GM12878 (cell line): ENCODE data around the gene YIF1A. TPM values are rescaled to one million over a fixed set of nuclear protein-coding genes. Genes with fewer than 3 reads are reported as not detected.
A peak's percentile ranks its signal among the peaks of the same experiment; 100 is the strongest.
"Not testable (repeated sequence)": the region's sequence is repeated elsewhere in the genome, so short reads cannot be mapped to it uniquely, and the experiment has no call there.

Experiments used
- ATAC-seq: fragments of 200-7000 bp; cut with Tn5 transposase; 3 replicates; pipeline ENCODE4 v1.9.1; 2020; ENCODE audit warnings: mild to moderate bottlenecking, moderate library complexity
- BruUV-seq: library from RNA; stranded (reverse); fragments of 400-500 nt; replicated peaks from 2 replicates; lab custom pipeline; 2021; lab: Mats Ljungman, UMichigan
- CTCF ChIA-PET: fragments of 300-600 bp; sonication (Branson Sonifier 250); formaldehyde crosslinking; extraction: SDS; loops from one replicate; lab custom pipeline; 2021; ENCODE audit warnings: inconsistent platforms; lab: Yijun Ruan, JAX
- POLR2A ChIA-PET: fragments of 350-600 bp; formaldehyde crosslinking; extraction: SDS; loops from one replicate; lab custom pipeline; 2021; ENCODE audit warnings: inconsistent platforms; lab: Charles Lee
- RAD21 ChIA-PET: fragments of 300-600 bp; sonication (Branson Sonifier 250); formaldehyde crosslinking; loops from one replicate; lab custom pipeline; 2023; ENCODE audit warnings: antibody characterized with exemption; ENCODE audit not compliant: unreplicated experiment; lab: Charles Lee
- SMC1A ChIA-PET: fragments of 300-600 bp; sonication (Branson Sonifier 250); formaldehyde crosslinking; loops from one replicate; lab custom pipeline; 2023; ENCODE audit not compliant: unreplicated experiment, uncharacterized antibody; lab: Charles Lee
- DNase-seq: peaks from one replicate; pipeline ENCODE4 v3.0.0-alpha.2; 2011; ENCODE audit warnings: low read depth, low spot score
- FAIRE-seq: peaks from 3 replicates; lab custom pipeline; 2011; peaks lifted over from hg19 to GRCh38; lab: Jason Lieb, UNC
- H2AFZ ChIP-seq: 2 replicates; pipeline ENCODE4 v1.6.0; 2011; ENCODE audit warnings: low read depth, low read length, control low read depth; ENCODE audit not compliant: control insufficient read depth
- H3K27ac ChIP-seq: 2 replicates; pipeline ENCODE4 v1.5.1; 2011; ENCODE audit warnings: control low read depth; ENCODE audit not compliant: control insufficient read depth, insufficient read depth
- H3K27me3 ChIP-seq, 2 experiments: replicated peaks in 1 of 2; 2 replicates each; pipeline versions ENCODE4 v1.6.0 to v1.6.1; 2011; ENCODE audit warnings: low read length in 1 of 2; ENCODE audit not compliant: control insufficient read depth in 2 of 2, insufficient read depth in 2 of 2
- H3K36me3 ChIP-seq, 2 experiments: 2 replicates each; pipeline ENCODE4 v1.5.1; 2011; ENCODE audit warnings: low read length in 1 of 2; ENCODE audit not compliant: control insufficient read depth in 2 of 2, insufficient read depth in 2 of 2
- H3K4me1 ChIP-seq: 2 replicates; pipeline ENCODE4 v1.6.1; 2011; ENCODE audit warnings: mild to moderate bottlenecking, low read length, moderate library complexity, mixed read lengths; ENCODE audit not compliant: control insufficient read depth, insufficient read depth
- H3K4me2 ChIP-seq: 2 replicates; pipeline ENCODE4 v1.6.0; 2011; ENCODE audit warnings: control low read depth; ENCODE audit not compliant: control insufficient read depth, insufficient read depth
- H3K4me3 ChIP-seq: fragments of 200-600 bp; sonication (generic); 2 replicates; pipeline ENCODE4 v1.5.1; 2016
- H3K79me2 ChIP-seq: 2 replicates; pipeline ENCODE4 v1.6.0; 2011; ENCODE audit warnings: low read length; ENCODE audit not compliant: control insufficient read depth, insufficient read depth
- H3K9ac ChIP-seq: 2 replicates; pipeline ENCODE4 v1.8.0; 2011; ENCODE audit warnings: low read length, control low read depth, mixed read lengths; ENCODE audit not compliant: control insufficient read depth, insufficient read depth
- H3K9me3 ChIP-seq: replicated peaks from 3 replicates; pipeline ENCODE4 v1.5.1; 2011; ENCODE audit warnings: mild to moderate bottlenecking, low read length; ENCODE audit not compliant: control insufficient read depth, insufficient read depth
- H4K20me1 ChIP-seq: 2 replicates; pipeline ENCODE4 v1.6.0; 2011; ENCODE audit not compliant: control insufficient read depth, insufficient read depth
- EGR1 ChIP-seq, 2 experiments: IDR thresholded peaks; 1 replicate in 1 of 2; 2 replicates in 1 of 2; pipeline ENCODE4 v1.6.1; 2011 to 2012; ENCODE audit warnings: low read depth in 2 of 2, low read length in 2 of 2, borderline replicate concordance in 1 of 2, mild to moderate bottlenecking in 1 of 2, moderate library complexity in 1 of 2
- WGBS: methylation state at CpG from one replicate; pipeline ENCODE4 v1.1.6; 2016; ENCODE audit warnings: low lambda C conversion rate; ENCODE audit not compliant: insufficient replicate concordance, insufficient coverage; ENCODE audit errors: missing lambda C conversion rate; 5-methylcytosine and 5-hydroxymethylcytosine counted together
- in situ Hi-C: fragments of 300-500 bp; cut with MboI; formaldehyde crosslinking; loops from 9 replicates; pipeline ENCODE4 v1.14.3; 2018; ENCODE audit warnings: mixed read lengths
- intact Hi-C: fragments of 100-400 bp; cut with micrococcal nuclease; formaldehyde crosslinking; loops from one replicate; pipeline ENCODE4 v1.14.2; 2022; ENCODE audit not compliant: unreplicated experiment
- polyA plus RNA-seq, 11 experiments: library from polyadenylated mRNA; depleted of rRNA in 4 of 11; unstranded in 6 of 11; stranded (reverse) in 5 of 11; fragments of >200 nt; fragmentation: Nextera tagmentation in 4 of 11; fragmentation: Illumina TruSeq in 1 of 11; extraction: Ambion mirVana in 4 of 11; extraction: Trizol in 1 of 11; gene quantifications; 1 replicate in 1 of 11; 2 replicates in 10 of 11; pipeline versions ENCODE4 v1.2.1 to v1.2.3, GENCODE V29; 2011 to 2016; ENCODE audit warnings: inconsistent platforms in 2 of 11, missing spikeins in 2 of 11, low read depth in 1 of 11
- total RNA-seq, 4 experiments: library from RNA; depleted of rRNA in 3 of 4; stranded (reverse); fragments of >200 nt in 3 of 4; fragmentation: Illumina TruSeq in 1 of 4; extraction: Trizol in 1 of 4; gene quantifications; 2 replicates each; pipeline versions ENCODE4 v1.2.1 to v1.2.3, GENCODE V29; 2013 to 2021
- TF ChIP-seq, protein P1 (sequence below), 3 experiments: IDR thresholded peaks in 2 of 3; conservative IDR thresholded peaks in 1 of 3; 2 replicates each; pipeline ENCODE4 v1.5.1; 2011; ENCODE audit warnings: low read depth in 3 of 3, low read length in 3 of 3, mild to moderate bottlenecking in 3 of 3, control low read depth in 2 of 3, moderate library complexity in 2 of 3, inconsistent platforms in 1 of 3, mixed read lengths in 1 of 3; ENCODE audit not compliant: control insufficient read depth in 2 of 3, insufficient read depth in 1 of 3; ENCODE audit errors: extremely low read depth in 1 of 3

Gene YIF1A
- total and polyA plus RNA-seq, 10 of the 15 experiments (the other 5 are each of a cell fraction or from before 2014, with no cell fraction given): 6.6 to 128 (median 71.7) TPM

- FAIRE-seq (no peak), ATAC-seq (no peak), DNase-seq (no peak)
- ChIA-PET POLR2A (interaction anchor here (1.0 to 2.9 kb wide), 11 partner anchors 15 to 1042 kb away, joined by 3 to 19 read pairs (median 6); partner anchors contain the start of genes BRMS1, POLD4, RAB1B and RIN1), SMC1A (interaction anchor here (0.6 to 2.8 kb wide), 22 partner anchors 9 to 260 kb away, joined by 3 to 33 read pairs (median 5); partner anchors contain the start of genes MRPL11, NPAS4, RIN1 and SLC29A2), CTCF (interaction anchor here (0.5 to 6.3 kb wide), 32 partner anchors 9 to 805 kb away, joined by 3 to 166 read pairs (median 6); partner anchors contain the start of genes B4GAT1, BRMS1, DPP3 and MRPL11), RAD21 (interaction anchor here (0.7 to 3.0 kb wide), 27 partner anchors 9 to 1042 kb away, joined by 3 to 49 read pairs (median 4); partner anchors contain the start of genes B4GAT1, MRPL11, PELI3 and POLD4)
- H3K4me1 ChIP-seq: no peaks in the 10 kb centered on the region; the same call in 1 of the 2 replicates
- in situ Hi-C loops: no loop called here
- WGBS: 20% methylated on average over 25 of the region's 26 CpGs
- no peaks in the 10 kb centered on the region for H3K9me3 ChIP-seq
- no peaks in the 10 kb centered on the region for H3K36me3 ChIP-seq
- H3K4me2 ChIP-seq: peak overlapping the region; percentile 93
- no TSS peak for BruUV-seq
- no peaks in the 10 kb centered on the region for H4K20me1 ChIP-seq
- peak overlapping the region; percentile 55; the same call in 1 of the 2 replicates for H3K27ac ChIP-seq
- peak overlapping the region; percentile 66 for H3K4me3 ChIP-seq
- no peaks in the 10 kb centered on the region; a peak in 1 of 4 replicates for H3K27me3 ChIP-seq
- TF ChIP-seq EGR1 (IDR thresholded peaks at IDR 0.05; ENCODE audit: borderline replicate concordance in 1 of 2, low read depth in 2 of 2, low read length in 2 of 2): no peak
- TF ChIP-seq, protein P1, sequence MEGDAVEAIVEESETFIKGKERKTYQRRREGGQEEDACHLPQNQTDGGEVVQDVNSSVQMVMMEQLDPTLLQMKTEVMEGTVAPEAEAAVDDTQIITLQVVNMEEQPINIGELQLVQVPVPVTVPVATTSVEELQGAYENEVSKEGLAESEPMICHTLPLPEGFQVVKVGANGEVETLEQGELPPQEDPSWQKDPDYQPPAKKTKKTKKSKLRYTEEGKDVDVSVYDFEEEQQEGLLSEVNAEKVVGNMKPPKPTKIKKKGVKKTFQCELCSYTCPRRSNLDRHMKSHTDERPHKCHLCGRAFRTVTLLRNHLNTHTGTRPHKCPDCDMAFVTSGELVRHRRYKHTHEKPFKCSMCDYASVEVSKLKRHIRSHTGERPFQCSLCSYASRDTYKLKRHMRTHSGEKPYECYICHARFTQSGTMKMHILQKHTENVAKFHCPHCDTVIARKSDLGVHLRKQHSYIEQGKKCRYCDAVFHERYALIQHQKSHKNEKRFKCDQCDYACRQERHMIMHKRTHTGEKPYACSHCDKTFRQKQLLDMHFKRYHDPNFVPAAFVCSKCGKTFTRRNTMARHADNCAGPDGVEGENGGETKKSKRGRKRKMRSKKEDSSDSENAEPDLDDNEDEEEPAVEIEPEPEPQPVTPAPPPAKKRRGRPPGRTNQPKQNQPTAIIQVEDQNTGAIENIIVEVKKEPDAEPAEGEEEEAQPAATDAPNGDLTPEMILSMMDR (IDR thresholded peaks at IDR 0.05 in 2 of 3, conservative IDR thresholded peaks at IDR 0.05 in 1 of 3; ENCODE audit: control insufficient read depth in 2 of 3, extremely low read depth in 1 of 3, insufficient read depth in 1 of 3, low read depth in 3 of 3, low read length in 3 of 3): peak in 1 of 3 experiments; percentile 93; a peak in 2 of 6 replicates
- no peaks in the 10 kb centered on the region for H3K79me2 ChIP-seq
- peak overlapping the region; percentile 99 for H2AFZ ChIP-seq
- intact Hi-C loops: loop anchor here (2.0 kb wide), 1 partner anchor 77 kb away; no protein-coding TSS in a partner anchor
- H3K9ac ChIP-seq: peak overlapping the region; percentile 69
Measured at GRCh38 chr11:66311470-66311964, 22.6 kb upstream of the YIF1A start.

GRCh38 chr11:66310803-66311440 lies 22.0 kb upstream of the YIF1A start:
- H3K9ac ChIP-seq, H4K20me1 ChIP-seq, H3K27ac ChIP-seq, H3K27me3 ChIP-seq, H3K4me1 ChIP-seq, H3K9me3 ChIP-seq, BruUV-seq, H3K36me3 ChIP-seq, H3K79me2 ChIP-seq, in situ Hi-C loops, ATAC-seq, FAIRE-seq, H3K4me2 ChIP-seq, H3K4me3 ChIP-seq, H2AFZ ChIP-seq, DNase-seq: not testable (repeated sequence)
- 86% methylated on average over 18 of the region's 18 CpGs for WGBS
- CTCF ChIA-PET: interaction anchor here (0.5 to 6.3 kb wide), 31 partner anchors 9 to 806 kb away, joined by 3 to 166 read pairs (median 6); partner anchors contain the start of genes B4GAT1, BRMS1, DPP3 and MRPL11
- POLR2A ChIA-PET: interaction anchor here (1.0 to 2.9 kb wide), 8 partner anchors 16 to 75 kb away, joined by 3 to 19 read pairs (median 8); partner anchors contain the start of genes BRMS1, RIN1, SLC29A2 and YIF1A
- RAD21 ChIA-PET: interaction anchor here (0.7 to 3.0 kb wide), 21 partner anchors 9 to 128 kb away, joined by 3 to 49 read pairs (median 6); partner anchors contain the start of genes B4GAT1, MRPL11, RIN1 and YIF1A
- intact Hi-C loops: loop anchor here (2.0 kb wide), 1 partner anchor 78 kb away; no protein-coding TSS in a partner anchor
- SMC1A ChIA-PET: interaction anchor here (0.6 to 2.8 kb wide), 19 partner anchors 9 to 260 kb away, joined by 3 to 33 read pairs (median 6); partner anchors contain the start of genes MRPL11, NPAS4, RIN1 and SLC29A2
